Gastroesophageal sphincter (tissue), 3 donors: Measurements from ENCODE around the gene C3orf18.

Experiments
- EP300 ChIP-seq: sonication (generic); formaldehyde crosslinking; IDR thresholded peaks from one replicate; pipeline ENCODE4 v1.6.1; 2017; ENCODE audit warnings: antibody characterized with exemption, mild to moderate bottlenecking
- POLR2A ChIP-seq, 2 donors: fragments of 450-650 bp; IDR thresholded peaks; one replicate each; pipeline ENCODE4 v1.6.1; 2017; ENCODE audit warnings: antibody characterized with exemption in 2 of 2, mild to moderate bottlenecking in 2 of 2, moderate library complexity in 1 of 2
- POLR2AphosphoS5 ChIP-seq: sonication (generic); formaldehyde crosslinking; IDR thresholded peaks from one replicate; pipeline ENCODE4 v1.6.1; 2017; ENCODE audit warnings: antibody characterized with exemption
- TF ChIP-seq, protein P1 (sequence below), 4 experiments: fragments of 200-600 bp in 2 of 4; fragments of 450-650 bp in 2 of 4; sonication (generic) in 1 of 4; IDR thresholded peaks; one replicate each; pipeline ENCODE4 v1.5.1; 2017 to 2019; ENCODE audit warnings: antibody characterized with exemption in 4 of 4, mild to moderate bottlenecking in 2 of 4, moderate library complexity in 2 of 4

DNA sequence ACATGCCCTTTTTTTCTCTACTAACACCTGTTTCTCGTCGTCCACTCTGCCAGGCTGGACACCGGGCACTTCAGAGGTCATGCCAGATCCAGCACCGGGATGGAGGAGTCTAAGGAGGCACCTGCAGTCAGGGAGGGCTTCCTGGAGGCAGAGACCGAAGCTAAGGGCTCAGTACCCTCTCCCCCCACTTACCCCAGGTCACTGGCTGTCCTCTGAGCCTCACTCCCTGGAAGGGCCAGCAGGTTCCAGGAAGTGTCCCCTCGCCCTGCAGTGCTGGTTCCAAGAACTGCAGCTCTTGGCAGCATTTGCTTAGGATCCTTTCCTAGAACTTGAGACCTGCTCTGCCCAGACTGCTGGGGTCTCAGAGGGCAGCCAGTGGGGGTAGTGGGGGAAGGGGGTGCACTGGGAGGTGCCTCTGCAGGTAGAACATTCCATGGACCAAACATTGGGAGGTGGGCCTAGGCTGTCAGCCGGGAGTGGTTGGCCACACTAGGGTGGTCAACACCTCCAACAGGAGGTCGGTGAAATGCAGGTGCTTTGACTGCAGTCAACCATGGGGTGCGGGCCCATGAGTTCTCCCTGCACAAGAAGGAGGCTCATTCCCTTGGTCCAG lies 32.7 kb upstream of the C3orf18 start:
- TF ChIP-seq, protein P1, sequence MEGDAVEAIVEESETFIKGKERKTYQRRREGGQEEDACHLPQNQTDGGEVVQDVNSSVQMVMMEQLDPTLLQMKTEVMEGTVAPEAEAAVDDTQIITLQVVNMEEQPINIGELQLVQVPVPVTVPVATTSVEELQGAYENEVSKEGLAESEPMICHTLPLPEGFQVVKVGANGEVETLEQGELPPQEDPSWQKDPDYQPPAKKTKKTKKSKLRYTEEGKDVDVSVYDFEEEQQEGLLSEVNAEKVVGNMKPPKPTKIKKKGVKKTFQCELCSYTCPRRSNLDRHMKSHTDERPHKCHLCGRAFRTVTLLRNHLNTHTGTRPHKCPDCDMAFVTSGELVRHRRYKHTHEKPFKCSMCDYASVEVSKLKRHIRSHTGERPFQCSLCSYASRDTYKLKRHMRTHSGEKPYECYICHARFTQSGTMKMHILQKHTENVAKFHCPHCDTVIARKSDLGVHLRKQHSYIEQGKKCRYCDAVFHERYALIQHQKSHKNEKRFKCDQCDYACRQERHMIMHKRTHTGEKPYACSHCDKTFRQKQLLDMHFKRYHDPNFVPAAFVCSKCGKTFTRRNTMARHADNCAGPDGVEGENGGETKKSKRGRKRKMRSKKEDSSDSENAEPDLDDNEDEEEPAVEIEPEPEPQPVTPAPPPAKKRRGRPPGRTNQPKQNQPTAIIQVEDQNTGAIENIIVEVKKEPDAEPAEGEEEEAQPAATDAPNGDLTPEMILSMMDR (IDR thresholded peaks at IDR 0.05) = no peak
- TF ChIP-seq EP300 (no peak), POLR2A (IDR thresholded peaks at IDR 0.05) (no peak), POLR2AphosphoS5 (peak; percentile 39)
